DND-41 (cell line): ENCODE measurements around the gene RAB6B.

Experiments used
- ATAC-seq: fragments of 200-7000 bp; cut with Tn5 transposase; 3 replicates; pipeline ENCODE4 v1.9.1; 2021; ENCODE audit warnings: low read depth; ENCODE audit not compliant: insufficient read depth
- DNase-seq: peaks from one replicate; pipeline ENCODE4 v3.0.0-alpha.2; 2020
- H2AFZ ChIP-seq: 2 replicates; pipeline ENCODE4 v1.6.0; 2012; ENCODE audit warnings: low read depth, low read length
- H3K27ac ChIP-seq: 2 replicates; pipeline ENCODE4 v1.5.1; 2012; ENCODE audit warnings: low read length, inconsistent platforms
- H3K27me3 ChIP-seq: fragments of 200-600 bp; sonication (generic); 2 replicates; pipeline ENCODE4 v1.6.0; 2012; ENCODE audit warnings: low read length, mild to moderate bottlenecking, inconsistent platforms; ENCODE audit not compliant: insufficient read depth, poor library complexity
- H3K36me3 ChIP-seq: 2 replicates; pipeline ENCODE4 v1.5.1; 2012; ENCODE audit warnings: low read length, inconsistent platforms; ENCODE audit not compliant: insufficient read depth
- H3K4me1 ChIP-seq: 2 replicates; pipeline ENCODE4 v1.5.1; 2012; ENCODE audit warnings: mild to moderate bottlenecking, low read length; ENCODE audit not compliant: insufficient read depth
- H3K4me2 ChIP-seq: 2 replicates; pipeline ENCODE4 v1.6.0; 2012; ENCODE audit warnings: mild to moderate bottlenecking, moderate library complexity, low read length, inconsistent platforms; ENCODE audit not compliant: insufficient read depth
- H3K4me3 ChIP-seq, 2 experiments: fragments of 200-600 bp in 1 of 2; shearing (Covaris generic) in 1 of 2; 2 replicates each; pipeline ENCODE4 v1.5.1; 2012 to 2016; ENCODE audit warnings: inconsistent platforms in 2 of 2, low read length in 2 of 2, mild to moderate bottlenecking in 2 of 2, low read depth in 1 of 2, moderate library complexity in 1 of 2
- H3K79me2 ChIP-seq: 2 replicates; pipeline ENCODE4 v1.6.0; 2012; ENCODE audit warnings: low read length, inconsistent platforms; ENCODE audit not compliant: insufficient read depth
- H3K9ac ChIP-seq: 2 replicates; pipeline ENCODE4 v1.6.0; 2012; ENCODE audit warnings: low read depth, mild to moderate bottlenecking, inconsistent platforms, low read length, moderate library complexity
- H3K9me3 ChIP-seq: 2 replicates; pipeline ENCODE4 v1.5.1; 2012; ENCODE audit warnings: low read length, moderate library complexity, mild to moderate bottlenecking, inconsistent platforms; ENCODE audit not compliant: insufficient read depth, severe bottlenecking
- H4K20me1 ChIP-seq: 2 replicates; pipeline ENCODE4 v1.6.0; 2012; ENCODE audit warnings: low read length; ENCODE audit not compliant: insufficient read depth
- EZH2 ChIP-seq: IDR thresholded peaks from 3 replicates; pipeline ENCODE4 v1.6.1; 2012; ENCODE audit warnings: borderline replicate concordance, low read depth, mild to moderate bottlenecking, moderate library complexity, low read length, inconsistent platforms; ENCODE audit not compliant: severe bottlenecking
- TF ChIP-seq, protein P1 (sequence below): IDR thresholded peaks from 2 replicates; pipeline ENCODE4 v1.5.1; 2012; ENCODE audit warnings: borderline replicate concordance, low read length, moderate library complexity, mild to moderate bottlenecking; ENCODE audit not compliant: poor library complexity, severe bottlenecking; ENCODE audit errors: extremely low read depth

RAB6B gene

DNA sequence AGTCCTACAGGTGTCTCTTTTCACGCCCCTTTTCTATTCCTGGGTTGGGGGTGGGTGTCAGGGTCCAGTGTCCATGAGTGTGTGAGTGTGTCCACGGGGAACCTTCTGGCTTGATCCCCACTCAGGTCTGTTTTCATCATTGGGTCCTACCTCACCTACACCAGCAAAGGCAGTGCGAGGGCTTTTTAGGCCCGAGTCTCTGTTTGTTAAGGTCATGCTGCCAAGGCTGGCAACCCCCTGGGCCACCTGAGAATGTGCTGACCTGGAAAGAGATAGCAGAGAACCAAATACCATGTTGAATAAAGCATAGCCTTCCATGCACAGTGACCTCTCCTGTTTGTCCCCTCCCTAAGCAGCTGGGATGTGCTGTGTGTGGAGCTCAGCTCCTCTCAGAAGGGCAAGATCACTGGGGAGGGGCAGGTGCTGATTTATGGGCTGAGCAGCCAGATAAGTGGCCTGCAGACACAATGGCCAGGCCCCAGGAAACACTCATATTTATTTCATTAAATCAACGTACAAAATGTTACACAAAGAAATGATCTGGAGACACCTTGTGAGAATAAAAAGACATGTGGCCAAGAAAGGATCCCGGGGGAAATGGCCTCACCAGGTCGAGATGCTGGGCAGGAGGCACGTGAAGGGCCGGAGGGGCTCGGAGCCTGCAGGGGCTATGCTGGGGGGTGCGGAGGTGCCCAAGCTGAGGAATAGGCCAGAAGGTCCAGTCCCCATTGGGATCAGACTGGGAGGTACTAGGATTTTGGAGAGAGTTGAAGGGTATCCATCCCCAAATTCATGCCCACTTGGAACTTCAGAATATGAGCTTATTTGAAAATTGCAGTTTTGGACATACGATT is 36.1 kb downstream of the RAB6B start:
- no peaks in the 10 kb centered on the region for H4K20me1 ChIP-seq
- H3K27me3 ChIP-seq: peaks cover 8% of the 10 kb centered on the region
- H3K4me1 ChIP-seq: no peaks in the 10 kb centered on the region
- DNase-seq (no peak), ATAC-seq (no peak)
- no peak overlapping the region for H3K4me2 ChIP-seq
- H3K9me3 ChIP-seq: no peaks in the 10 kb centered on the region
- no peaks in the 10 kb centered on the region for H3K36me3 ChIP-seq
- no peak overlapping the region for H3K27ac ChIP-seq
- no peak overlapping the region for H3K4me3 ChIP-seq
- no peak overlapping the region for H2AFZ ChIP-seq
- no peak overlapping the region for H3K9ac ChIP-seq
- TF ChIP-seq EZH2: no peak
- TF ChIP-seq, protein P1, sequence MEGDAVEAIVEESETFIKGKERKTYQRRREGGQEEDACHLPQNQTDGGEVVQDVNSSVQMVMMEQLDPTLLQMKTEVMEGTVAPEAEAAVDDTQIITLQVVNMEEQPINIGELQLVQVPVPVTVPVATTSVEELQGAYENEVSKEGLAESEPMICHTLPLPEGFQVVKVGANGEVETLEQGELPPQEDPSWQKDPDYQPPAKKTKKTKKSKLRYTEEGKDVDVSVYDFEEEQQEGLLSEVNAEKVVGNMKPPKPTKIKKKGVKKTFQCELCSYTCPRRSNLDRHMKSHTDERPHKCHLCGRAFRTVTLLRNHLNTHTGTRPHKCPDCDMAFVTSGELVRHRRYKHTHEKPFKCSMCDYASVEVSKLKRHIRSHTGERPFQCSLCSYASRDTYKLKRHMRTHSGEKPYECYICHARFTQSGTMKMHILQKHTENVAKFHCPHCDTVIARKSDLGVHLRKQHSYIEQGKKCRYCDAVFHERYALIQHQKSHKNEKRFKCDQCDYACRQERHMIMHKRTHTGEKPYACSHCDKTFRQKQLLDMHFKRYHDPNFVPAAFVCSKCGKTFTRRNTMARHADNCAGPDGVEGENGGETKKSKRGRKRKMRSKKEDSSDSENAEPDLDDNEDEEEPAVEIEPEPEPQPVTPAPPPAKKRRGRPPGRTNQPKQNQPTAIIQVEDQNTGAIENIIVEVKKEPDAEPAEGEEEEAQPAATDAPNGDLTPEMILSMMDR: no peak
- H3K79me2 ChIP-seq: no peaks in the 10 kb centered on the region

DNA sequence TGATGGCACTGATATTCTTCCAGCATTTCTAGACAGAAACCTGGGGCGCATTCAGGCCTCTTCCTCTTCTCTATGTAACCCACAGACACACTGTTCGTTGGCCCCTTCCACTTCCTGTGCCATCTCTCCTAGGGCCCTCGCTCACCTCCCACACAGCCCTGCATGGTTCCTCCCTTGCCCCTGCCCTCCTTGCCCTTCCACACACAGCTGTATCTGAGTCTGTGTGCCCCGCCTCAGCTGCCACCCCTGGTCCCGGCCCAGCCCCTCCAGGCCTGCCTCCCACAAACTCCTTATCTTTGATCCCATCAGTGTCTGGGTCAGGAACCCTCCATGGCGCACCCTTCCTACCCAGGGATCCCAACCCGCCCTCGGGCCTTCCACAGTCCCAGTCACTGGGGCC is 37.9 kb downstream of the RAB6B start:
- ATAC-seq: peak; percentile 57; the same call in 2 of the 3 replicates
- H3K9me3 ChIP-seq: no peaks in the 10 kb centered on the region
- H2AFZ ChIP-seq: no peak overlapping the region
- TF ChIP-seq, protein P1: no peak
- TF ChIP-seq EZH2: no peak
- H3K4me1 ChIP-seq: no peaks in the 10 kb centered on the region
- H3K36me3 ChIP-seq: no peaks in the 10 kb centered on the region
- no peak for DNase-seq
- no peak overlapping the region for H3K27ac ChIP-seq
- no peaks in the 10 kb centered on the region for H3K79me2 ChIP-seq
- H4K20me1 ChIP-seq: no peaks in the 10 kb centered on the region
- H3K9ac ChIP-seq: no peak overlapping the region
- no peak overlapping the region for H3K4me2 ChIP-seq
- H3K27me3 ChIP-seq: peaks cover 8% of the 10 kb centered on the region
- H3K4me3 ChIP-seq: no peak overlapping the region

DNA sequence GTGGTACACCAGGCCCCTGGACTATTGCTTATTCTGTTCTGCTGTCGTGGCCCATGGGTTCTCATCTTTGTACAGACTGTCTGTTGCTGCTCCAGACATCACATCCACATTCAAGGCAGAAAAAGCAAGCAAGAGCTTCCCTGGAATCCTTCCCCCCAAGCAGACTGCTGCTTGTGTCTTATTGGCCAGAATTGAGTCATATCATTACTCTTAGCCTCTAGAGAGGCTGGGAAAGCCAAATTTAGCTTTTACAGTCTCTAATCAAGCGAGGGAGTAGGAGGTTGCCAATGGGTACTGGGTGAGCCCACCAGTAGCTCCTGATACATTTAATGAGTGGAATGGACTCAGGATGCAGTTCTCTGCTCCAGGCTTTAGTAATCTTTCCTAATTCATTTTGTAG is 39.4 kb downstream of the RAB6B start:
- ATAC-seq (no peak), DNase-seq (no peak)
- H3K27ac ChIP-seq: no peak overlapping the region
- no peak overlapping the region for H3K4me3 ChIP-seq
- no peaks in the 10 kb centered on the region for H3K36me3 ChIP-seq
- H2AFZ ChIP-seq: no peak overlapping the region
- no peaks in the 10 kb centered on the region for H3K9me3 ChIP-seq
- TF ChIP-seq, protein P1: no peak
- TF ChIP-seq EZH2: no peak
- no peak overlapping the region for H3K9ac ChIP-seq
- H3K4me1 ChIP-seq: no peaks in the 10 kb centered on the region
- H3K27me3 ChIP-seq: peaks cover 4% of the 10 kb centered on the region
- H3K79me2 ChIP-seq: no peaks in the 10 kb centered on the region
- no peak overlapping the region for H3K4me2 ChIP-seq
- no peaks in the 10 kb centered on the region for H4K20me1 ChIP-seq
